Hippocampal formation (tissue), 2 donors: ENCODE data around the gene KLHL29.

ENCODE experiments used
- DNase-seq, 2 donors: peaks; one replicate each; lab custom pipeline; 2025; lab: John Stamatoyannopoulos, UW

The KLHL29 gene

DNA sequence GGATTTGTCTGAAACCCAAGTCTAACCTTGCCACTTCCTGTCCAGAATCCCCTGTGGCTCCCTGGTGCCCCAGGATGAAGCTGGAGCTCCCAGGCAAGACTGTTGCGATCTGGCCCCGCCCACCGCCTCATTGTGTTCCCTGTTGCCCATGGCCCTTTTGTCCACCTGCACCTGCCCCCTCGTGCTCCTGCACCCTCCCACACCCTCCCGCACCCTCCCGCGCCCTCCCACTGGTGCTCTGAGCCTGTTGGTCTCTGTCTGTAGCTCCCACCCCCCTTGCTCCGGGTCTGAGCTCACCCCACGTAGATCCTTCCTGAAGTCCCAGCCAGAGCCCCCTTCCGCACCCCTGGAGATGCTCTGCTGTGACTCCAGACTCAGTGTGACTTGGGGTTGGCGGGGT is 297.5 kb downstream of the KLHL29 start:
- DNase-seq = no peak

DNA sequence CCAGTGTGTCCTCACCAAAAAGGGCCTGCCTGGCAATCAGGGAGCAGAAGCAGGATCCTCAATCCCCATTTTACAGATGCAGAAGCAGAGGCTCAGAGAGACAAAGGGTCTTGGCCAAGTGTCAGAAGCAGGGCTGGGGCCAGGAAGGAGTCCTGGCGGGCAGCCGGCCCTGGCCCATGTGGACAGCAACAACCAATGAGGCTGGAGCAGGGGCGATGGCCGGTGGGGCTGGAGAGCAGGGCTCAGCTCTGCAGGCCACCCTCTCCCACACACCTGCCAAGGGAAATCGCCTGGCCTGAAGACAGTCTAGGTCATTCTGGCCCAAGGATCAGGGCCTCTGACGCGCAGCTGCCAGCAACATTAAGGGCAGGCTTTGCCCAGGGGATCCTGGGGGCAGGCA is 298.0 kb downstream of the KLHL29 start:
- no peak for DNase-seq

DNA sequence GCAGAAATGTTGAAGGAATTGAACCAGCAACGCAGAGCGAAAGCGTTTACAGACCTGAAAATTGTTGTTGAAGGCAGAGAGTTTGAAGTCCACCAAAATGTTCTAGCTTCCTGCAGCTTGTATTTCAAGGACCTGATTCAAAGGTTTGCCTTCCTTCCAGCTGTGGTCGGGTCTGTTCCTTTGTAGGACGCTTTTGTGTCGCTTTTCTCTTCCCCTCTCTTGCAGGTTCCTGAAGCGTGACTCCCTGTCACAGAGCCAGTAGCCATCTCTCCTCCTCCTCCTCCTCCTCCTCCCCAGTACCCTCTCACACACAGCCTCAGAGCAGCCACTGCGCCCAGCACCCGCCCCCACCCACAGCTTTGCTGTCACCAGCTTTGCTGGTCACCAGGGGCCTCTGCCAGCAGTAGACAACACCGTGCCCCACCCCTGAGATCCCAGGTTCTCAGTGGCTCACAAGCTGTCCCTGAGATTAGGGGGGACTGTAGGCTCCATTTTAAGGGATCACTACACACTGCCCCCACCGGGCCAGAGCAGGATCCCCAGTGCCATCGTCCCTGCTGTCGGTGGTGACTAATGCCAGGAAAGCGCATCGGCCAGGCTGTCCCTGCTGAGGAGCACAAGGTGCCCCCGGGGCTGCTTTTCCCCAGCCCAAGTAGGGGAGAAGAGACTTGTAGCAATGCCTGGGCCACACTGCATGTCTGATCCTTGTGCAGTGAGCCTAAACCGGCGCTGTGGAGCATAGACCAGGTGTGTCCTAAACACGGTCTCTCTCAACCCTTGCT is 299.6 kb downstream of the KLHL29 start:
- DNase-seq = no peak

DNA sequence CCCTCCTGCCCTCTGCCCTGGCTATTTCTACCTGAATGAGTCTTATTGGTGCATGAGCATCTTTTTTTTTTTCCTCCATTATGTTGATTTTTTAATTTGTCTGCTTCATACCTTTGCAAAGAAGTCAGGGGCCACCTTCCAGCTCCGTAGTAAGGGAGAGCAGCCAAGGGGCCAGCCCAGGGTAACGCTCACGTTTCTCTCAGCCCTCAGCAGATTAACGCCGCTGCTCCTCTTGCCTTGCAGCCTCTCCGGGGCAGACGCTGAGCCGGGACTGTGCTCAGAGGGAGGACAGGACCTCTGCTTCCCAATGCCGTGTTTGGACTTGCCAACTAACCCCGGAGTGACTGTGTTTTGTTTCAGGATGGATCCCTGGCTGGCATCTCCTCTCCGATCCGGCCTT is 300.2 kb downstream of the KLHL29 start:
- no peak for DNase-seq

DNA sequence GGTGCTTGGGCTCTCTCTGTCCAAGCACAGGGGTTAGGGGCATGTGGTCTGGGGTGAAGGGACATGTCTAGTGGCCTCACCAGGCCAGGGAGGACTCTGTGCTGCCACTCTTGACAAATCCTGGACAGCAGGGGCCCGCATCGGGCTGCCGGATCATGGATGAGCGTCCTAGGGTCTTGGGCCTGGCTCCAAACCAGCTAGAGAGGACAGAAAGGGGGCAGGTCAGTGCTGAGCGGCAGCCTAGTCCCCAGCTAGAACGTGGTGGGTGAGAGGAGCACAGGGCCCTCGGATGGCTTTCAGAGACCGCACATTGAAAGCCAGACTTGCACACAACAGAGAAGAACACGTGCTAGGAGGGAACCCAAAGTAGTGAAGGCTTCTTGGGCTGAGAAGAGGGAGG is 300.7 kb downstream of the KLHL29 start:
- no peak for DNase-seq

DNA sequence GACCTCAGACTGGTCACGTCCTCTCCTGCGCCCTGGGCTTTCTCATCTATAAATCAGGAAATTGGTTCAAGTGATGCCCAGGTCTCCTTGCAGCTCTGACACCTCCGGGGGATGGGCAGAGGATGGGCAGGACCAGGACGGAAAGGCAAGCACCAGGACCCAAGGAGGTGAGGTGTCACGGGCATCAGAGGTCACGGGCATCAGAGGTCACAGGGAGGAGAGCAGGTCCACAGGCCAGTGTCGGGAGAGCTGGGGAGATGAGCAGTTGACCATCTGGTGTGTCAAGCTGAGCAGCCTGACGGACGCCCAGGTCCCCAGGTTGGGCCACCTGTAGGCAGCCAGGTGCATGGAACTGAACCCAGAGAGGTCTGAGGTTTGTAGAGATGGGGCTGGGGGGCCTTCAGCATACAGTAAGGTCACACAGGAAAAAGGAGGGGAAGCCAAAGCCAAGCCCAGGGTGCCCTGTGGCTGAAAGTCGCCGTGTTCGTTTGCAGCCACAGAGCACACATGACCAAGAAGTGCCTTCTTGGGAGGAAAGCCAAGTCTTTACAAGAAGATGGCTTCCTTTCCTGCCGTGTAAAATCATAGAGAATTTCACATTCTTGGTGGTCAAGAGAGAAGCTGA is 301.5 kb downstream of the KLHL29 start:
- DNase-seq = no peak

DNA sequence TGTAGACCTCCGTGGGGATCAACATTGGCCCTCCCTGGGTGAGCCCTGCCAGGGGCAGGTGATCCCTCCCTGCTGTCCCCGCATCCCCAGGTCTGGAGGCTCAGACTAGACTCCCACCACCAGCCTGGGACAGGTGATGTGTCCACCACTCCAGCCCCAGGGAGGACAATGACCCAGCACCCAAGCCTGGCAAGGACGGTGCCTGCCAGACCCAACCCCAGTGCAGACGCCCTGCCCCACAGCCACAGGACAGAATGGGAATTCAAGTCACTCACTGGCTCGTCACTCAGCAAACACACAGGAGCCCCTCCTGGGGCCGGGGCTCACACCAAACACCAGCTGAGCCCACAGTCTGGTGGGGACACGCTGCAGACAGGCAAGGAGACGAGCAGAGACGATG is 302.2 kb downstream of the KLHL29 start:
- no peak for DNase-seq

DNA sequence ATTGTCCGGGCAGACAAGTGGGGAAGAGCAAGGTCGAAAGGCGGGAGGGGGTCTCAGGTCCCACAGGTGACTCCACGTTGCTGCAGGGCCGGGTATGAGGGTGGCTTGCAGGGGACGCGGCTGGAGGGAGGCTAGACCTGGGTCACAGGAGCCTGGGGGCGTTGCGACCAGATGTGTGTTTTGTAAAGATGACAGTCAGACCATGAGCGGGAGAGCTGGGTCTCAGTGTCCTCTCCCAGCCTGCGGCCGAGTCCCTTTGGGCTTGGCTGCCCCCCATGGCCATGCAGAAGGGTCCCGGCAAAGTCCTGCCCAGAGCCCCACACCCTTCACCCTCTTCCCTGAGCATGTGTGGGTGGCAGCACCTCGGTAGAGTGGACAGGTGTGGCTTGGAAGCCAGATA is 302.7 kb downstream of the KLHL29 start:
- no peak for DNase-seq

DNA sequence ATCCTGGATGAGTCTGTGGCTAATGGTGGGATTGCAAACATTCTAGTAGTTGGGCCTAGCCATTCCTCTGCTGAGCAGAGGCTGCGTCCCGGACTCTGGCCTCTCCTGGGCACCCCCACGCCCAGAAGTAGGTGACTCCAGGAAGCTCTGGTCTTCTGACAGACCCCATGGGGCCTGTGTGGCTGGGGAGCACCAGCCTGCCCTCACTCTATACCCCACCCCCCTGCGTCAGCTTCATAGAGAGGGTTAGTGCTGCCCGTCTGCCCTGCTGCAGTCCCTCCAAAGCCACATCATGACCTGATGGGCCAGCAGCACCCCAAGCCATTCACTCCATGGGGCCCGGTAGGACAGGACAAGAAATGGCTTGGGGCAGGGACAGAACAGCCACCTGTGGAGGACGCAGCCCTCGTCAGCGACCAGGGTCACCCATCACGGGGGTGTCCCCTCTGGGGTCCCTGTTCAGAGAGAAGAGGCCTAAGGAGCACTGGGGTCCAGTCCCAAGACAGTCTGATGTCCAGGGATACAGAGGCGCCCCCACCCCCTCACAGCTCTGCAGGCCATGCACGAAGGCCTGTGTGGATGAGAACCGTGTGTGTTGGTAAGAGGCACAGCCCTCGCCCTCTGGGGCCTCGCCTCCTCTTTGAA is 303.6 kb downstream of the KLHL29 start:
- DNase-seq = no peak

DNA sequence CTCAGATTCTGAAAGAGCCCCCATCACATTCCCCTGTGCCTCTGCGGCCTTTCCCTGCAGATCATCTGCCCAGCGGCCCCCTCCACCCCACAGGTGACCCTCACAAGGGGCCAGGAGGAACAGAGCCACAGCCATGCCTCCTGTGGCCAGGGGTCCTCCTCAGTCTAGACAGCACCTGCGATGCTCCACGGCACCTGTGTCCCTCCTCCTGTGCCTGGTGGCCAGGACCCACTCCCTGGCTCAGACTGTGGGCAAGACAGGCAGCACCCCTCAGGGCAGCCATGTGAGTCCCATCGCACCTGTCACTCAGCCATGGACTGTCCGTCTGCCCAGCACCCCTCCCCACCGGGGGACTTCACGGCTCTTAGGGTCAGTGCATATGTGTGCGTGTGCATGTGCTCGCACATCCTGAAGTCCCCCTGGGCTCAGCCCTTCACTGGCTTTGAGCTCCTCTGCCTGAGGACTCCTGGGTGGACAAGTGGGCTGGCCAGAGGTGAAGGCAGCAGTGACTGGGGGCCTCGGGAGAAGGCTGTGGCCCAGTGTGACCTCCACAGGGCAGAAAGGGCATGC is 304.2 kb downstream of the KLHL29 start:
- DNase-seq = no peak

DNA sequence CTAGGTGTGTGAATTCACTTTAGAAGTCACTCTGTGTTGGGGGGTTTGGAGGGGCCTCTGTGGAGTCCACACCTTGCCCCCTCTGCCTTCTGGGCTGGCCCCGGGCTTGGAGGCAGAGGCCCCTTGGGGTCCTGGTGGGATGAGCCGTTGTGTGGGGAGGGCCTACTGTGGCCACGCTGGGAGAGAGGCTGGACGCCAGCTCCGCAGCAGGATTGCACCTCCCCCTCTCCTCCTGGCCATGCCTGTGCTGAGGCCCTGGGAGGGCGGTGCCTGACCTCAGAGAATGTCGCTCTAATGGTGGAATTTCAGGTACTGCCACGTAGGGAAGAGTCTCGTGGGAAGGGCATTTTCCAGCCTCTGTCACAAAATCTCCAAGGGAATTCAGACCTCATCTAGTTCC is 304.9 kb downstream of the KLHL29 start:
- no peak for DNase-seq

DNA sequence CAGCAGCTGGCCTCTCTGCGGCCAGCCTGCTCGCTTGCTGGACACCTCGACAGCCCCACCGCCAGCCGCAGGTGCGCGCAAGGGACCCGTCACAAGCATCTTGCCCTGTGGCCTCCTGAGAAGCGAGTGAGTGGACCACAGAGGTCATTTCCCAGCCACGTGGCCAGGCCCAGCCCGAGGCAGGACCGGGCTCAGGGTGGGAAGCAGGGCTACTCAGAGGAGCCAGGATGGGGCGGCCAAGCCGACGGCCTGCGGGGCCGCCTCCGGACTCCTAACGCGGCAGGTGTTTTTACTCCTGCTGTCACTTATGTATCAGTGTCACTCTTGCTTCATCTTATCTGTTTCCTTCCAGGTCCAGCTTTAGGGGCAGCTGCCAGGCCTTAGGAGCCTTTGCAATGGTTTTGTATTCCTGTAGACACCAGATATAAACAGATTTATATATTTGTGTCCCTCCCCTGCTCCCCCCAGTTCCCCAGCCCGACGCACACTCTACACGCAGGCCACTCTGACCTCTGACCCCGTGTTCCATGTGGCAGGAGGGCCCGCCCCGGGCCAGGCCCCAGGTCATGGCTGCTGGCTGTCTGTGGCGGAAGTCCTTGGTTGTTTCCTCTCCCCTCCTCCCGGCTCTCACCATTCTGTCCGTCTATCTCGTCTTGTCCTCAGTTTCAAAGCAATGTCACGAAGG is 305.6 kb downstream of the KLHL29 start:
- DNase-seq = no peak

DNA sequence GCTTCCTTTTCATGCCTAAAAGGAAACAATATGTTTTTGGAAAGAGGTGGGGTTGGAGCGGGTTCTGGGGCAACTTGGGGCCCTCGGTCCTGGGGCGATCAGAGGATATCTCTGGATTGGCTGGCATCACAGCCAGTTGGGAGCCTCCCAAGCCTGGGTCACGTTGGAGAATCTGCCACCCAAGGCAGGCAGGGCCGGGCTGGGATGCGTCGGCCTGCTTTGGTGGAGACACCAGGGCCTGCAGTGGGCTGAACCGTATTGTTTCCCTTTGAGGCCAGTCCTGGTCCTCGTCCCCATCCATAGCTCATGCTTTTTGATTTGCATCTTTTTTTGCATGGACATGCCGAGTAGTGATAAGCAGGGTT is 306.1 kb downstream of the KLHL29 start:
- DNase-seq = no peak

DNA sequence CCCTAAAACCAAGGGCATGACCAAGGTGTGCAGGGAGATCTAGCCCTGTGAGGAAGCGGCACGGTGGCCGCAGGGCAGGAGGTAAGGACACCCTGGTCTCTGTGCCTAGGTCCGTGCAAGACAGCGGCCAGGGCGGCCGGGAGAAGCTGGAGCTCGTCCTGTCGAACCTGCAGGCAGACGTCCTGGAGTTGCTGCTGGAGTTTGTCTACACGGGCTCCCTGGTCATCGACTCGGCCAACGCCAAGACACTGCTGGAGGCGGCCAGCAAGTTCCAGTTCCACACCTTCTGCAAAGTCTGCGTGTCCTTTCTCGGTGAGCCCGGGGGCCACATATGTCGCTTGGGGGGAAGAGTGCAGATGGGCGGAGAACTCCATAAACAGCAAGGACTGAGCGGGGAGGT is 306.6 kb downstream of the KLHL29 start:
- no peak for DNase-seq

DNA sequence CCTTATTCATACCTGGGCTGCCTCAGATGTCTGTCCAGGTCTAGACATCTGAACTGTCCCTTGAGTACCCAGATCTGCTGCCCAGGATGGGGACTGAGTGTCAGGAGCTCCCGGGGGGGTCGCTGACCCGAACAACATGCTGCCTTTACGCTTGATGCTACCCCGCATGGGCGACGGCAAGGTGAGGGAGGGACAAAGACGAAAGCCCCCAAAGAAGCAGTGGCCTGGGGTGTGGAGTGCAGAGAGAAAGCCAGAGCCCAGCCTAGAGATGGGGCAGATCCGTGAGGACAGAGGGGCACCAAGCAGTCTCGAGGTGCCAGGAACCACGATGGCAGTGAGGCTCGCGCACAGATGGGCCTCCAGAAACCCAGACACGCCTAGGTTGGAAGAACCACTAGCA is 307.3 kb downstream of the KLHL29 start:
- no peak for DNase-seq

DNA sequence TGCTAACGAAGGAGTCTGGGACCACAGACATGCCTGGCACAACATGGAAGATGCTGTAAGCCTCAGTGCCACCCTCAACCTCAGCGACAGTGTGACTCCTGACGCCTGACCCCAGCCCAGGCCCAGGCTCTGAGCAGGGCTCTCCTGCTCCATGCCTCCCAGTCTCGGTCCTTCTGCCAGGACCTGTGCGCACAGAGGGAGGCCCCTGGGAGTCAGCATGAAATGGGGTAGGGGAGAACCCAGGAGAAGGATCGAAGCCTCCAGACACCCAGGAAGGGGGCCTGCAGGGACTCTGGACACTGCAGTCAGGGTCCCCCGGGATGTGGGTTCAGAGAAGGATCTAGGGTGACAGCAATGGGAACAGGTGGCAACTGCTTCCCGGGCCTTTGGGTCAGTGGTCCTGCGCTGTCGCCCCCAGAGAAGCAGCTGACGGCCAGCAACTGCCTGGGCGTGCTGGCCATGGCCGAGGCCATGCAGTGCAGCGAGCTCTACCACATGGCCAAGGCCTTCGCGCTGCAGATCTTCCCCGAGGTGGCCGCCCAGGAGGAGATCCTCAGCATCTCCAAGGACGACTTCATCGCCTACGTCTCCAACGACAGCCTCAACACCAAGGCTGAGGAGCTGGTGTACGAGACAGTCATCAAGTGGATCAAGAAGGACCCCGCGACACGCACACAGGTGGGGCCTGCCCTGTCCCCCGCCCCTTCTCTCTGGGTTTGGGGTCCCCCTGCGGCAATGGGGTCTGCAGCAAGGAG is 308.0 kb downstream of the KLHL29 start:
- DNase-seq = no peak

DNA sequence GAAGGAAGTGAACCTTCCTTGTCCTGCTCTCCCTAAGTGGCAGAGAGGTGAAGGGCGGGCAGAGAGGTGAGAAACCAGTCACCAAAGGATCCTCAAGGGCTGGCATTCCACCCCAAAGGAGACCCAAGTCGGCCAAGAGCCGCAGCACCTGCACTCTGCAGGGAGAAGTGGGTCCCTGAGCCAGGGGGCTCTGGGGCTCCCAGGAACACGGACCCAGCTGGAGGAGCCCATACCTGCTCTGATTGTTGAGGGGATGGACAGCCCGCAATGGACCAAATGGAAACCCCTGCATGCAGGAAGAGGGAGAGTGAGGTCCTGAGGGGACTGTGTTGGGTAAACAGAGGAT is 308.6 kb downstream of the KLHL29 start:
- DNase-seq = no peak

DNA sequence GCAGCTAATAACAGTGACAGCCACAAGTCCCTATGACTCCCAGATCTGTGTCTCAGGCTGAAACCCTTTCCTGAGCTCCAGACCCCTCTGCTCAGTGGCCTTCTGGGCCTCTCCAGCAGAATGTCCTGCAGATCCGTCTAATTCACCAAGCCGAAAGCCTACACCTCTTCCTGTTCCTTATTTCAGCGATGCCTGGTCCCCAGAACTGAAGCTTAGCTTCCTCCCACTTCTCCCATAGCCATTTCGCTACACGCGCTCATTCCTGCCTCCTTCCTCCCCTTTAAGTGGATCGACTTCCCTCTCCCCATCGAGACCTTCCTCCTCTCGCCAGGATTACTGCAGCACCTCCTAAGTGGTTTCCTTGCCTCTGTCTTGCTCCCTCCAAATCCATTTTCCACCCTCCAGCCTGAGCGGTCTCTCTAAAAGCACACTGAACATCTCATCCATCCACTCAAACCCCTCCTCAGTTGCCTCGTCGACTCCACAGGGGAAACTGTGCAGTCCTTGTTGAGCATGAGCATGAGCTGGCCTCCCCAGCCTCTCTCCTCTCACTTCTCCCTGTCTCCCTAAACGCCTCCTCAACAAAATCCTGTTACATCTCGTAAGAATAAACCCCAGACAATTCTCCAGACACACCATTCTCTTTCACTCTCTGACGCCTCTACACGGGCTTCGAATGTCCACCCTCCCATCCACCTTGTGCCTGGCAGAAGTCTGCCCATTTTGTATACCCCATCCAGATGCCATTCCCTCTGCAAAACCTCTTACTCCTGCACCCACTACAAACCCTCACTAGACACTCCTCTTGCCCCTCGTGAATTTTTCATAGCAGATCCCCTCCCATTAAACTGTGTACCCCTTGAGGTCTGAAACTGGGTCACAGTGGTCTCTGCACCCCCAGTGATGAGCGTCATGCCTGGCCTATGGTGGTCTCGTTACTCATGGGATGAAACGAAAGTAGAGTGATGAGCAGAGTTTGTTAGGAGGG is 309.4 kb downstream of the KLHL29 start:
- no peak for DNase-seq

DNA sequence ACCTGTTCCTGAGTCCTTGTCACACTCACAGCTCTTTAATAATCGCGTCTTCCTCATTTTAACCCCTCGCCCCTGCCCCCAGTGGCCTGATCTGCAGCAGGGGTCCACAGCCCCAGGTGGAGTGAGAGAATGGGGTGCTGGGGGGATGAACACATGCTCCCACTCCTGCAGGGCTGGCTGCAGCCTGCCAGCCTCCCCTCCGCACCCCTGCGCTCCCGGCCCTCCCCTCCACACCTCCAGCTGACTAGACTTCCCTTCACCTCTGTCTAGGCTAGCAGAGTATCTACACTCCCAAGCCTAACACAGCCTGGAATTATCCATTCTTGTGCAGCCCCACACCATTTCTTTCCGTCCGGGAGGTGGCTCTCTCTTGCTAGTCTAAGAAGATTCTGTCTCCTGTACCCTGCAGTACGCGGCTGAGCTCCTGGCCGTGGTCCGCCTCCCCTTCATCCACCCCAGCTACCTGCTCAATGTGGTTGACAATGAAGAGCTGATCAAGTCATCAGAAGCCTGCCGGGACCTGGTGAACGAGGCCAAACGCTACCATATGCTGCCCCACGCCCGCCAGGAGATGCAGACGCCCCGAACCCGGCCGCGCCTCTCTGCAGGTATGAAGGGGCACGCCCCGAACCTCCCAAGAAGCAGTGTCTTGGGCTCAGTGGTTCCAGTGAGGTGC is 310.4 kb downstream of the KLHL29 start:
- DNase-seq = no peak
